HL-60/S4 treated with retinoic acid at 250 ng/mL for 4 days and 3 days (cell line): Measurements from ENCODE around the gene RPP25L.

Experiments used
- in situ Hi-C: fragments of 300-500 bp; cut with MboI; formaldehyde crosslinking; loops from 2 replicates; pipeline ENCODE4 v1.7.0; 2022; ENCODE audit warnings: low sequenced_read_pairs

The RPP25L gene

DNA sequence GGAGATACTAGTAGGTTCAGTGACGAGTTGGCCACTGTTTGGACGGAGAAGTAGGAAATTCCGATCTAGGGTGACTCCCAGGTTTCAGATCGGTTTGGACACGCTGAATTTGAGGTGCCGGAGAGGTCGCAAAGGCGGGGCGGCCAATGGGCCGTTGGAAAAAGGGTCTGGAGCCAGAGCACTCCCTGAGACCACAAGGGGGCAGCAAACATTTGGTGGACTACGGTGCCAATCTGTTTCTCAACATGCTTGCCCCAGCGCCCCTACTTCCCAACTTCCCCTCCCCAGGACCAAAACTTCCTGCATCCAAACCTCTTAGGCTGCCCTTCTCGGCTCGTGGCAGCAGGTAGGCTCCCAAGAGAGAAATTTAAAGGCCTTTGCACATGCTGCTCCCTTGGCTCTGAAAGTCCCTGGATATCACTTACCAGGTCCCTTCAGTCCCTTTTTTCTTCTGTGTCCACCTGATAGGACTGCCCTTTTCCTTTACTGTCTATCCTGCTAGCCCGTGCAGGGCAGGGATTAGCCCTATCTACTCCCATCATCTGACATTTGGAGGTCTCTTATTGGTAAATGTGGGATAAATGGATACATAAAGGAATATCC lies 992 bp upstream of the RPP25L start:
- in situ Hi-C loops, result no loop called here

DNA sequence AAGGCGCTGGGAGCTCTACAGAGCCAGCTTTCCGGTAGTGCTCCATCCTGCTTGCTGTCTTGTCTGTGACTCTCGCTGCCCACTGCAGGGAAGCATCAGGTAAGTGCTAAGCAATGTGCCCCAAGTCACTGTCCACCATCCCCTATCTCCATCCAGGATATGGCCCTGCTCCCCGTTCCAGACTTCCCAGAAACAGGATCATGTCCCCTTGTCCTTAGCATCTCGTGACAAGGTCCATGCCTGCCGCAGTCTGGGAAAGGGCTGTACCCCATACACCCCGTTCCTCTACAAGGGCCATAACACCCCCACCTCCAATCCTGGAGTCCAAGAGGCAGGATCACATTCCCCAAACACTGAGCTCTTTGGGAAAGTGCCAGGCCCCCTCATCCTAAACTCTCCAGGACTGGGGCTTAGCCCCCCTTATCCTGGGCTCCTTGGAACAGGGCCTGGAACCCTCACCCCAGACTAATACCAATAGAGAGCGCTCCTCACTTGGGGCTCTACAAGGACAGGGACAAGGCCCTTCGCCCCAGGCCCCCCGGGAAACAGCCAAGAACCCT lies 566 bp downstream of the RPP25L start:
- in situ Hi-C loops, result no loop called here

DNA sequence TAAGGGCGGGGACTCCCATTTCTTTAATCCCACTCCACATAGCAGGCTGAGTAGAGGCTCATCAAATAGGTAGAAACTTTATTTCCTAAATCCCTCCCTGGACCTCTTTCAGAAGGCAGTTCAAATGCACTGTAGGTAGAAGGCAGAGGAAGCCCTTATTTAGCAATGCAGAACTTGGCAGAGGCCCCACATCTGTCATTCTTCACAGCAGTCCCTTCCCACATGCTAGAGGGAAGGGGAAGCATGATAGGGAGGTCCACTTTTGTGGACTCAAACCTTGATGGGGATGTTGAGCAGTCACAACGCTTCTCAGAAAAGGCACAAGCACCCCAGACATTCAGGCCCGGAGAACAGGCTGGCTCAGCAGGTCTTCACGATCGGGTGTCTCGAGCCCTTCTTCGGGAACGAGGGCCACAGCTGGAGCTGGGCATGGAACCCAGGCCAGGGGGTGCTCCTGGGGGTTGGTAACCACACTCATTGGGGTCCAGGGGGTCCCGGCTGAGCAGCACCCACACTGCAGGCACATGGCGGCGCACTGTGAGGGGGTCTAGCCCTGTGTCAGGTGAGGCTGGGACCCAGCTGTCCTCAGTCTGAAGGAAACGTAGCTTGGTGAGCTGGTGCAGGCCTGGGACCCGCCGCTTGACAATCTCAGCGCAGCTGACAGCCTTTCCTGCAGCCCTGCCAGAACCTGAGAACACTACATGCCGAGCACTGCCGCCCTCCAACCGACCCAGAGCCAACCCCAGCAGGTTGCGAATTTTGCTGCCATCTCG lies 1.3 kb downstream of the RPP25L start:
- in situ Hi-C loops, result no loop called here

DNA sequence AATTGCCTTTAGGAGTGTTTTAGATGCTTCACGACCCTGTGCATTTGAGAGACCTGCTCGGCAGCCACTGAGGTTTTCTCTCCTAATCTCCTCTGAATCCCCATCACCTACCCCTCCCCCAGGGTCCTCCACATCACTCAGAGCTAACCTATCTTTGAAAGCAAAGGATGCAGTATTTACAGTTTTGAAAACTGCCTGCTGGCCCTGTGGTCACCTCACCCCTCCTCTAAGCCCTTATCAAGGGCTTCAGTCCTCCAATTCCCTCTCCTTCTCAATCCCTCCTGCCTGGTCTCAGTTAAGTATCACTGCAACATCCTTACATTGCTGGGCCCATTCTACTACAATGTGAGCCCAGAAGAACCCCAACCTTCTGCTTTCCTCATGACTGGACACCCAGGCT lies 4.6 kb downstream of the RPP25L start:
- in situ Hi-C loops, result loop anchor here (10.0 kb wide), 1 partner anchor 57 kb away; the partner anchor contains the start of gene CCL27

DNA sequence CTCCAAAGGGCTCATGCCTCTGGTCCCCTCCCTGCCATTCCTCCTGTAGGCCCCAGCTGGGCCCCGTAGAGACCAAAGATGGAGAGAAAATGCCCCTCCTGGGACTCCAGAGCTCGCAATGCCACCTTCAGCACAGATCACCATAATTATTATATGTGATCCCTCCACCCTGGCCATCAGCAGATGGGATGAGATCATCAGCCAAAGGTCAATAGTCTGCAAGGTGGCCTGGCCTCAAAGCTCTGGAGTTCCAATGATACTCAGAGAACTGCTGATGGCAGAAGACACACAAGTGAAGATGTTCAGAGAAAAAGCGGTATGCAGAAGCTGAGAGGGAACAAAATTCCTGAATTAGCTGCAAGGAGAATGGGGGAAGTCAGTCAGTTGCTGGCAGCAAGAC lies 5.0 kb downstream of the RPP25L start:
- in situ Hi-C loops, result loop anchor here (10.0 kb wide), 1 partner anchor 58 kb away; the partner anchor contains the start of gene CCL27

DNA sequence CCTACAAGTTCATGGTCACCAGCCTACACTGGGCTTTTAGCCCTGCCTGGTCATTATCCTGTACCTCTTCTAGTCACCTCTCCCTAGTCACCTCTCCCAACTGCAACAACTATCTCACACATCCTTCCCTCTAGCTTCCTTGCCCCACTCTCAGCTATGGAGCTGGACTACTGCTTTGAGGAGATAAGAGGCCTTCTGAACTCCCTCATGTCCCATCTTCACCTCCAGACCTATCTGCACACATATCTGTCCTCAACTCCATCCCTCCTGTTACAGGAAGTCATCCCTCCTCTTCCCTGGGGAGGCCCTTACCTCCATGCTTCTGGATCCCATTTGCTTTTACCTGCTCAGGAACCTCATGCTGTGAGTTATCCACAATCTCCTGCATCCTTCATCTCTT lies 5.7 kb downstream of the RPP25L start:
- in situ Hi-C loops, result loop anchor here (10.0 kb wide), 1 partner anchor 59 kb away; the partner anchor contains the start of gene CCL27

DNA sequence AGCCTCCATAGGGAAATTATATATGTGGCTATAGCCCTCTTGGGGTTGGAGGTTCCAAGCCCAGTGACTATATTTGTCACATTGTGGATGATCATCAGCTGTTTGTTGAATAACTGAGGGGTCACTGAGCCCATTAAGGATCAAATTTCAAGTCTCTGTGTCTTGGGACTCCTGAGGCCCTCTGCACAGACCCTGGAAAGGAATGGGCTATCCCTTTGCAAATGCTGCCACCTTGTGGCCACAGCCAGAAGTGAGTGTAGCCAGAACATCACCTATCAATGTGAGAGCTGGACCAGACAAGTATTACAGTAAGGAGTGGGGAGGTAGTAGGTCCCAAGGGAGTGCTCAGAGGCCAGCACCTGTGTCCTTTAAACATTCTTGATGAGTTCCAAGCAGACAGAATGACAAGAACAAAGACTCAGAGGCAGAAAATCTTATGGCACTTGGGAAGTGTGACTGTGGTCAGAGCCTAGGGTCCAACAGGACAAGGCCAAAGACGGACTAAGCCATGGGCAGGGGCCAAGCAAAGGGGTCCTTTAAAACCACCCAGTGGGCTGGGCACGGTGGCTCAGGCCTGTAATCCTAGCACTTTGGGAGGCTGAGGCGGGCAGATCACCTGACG lies 8.2 kb downstream of the RPP25L start:
- in situ Hi-C loops, result loop anchor here (10.0 kb wide), 1 partner anchor 61 kb away; the partner anchor contains the start of gene CCL27

DNA sequence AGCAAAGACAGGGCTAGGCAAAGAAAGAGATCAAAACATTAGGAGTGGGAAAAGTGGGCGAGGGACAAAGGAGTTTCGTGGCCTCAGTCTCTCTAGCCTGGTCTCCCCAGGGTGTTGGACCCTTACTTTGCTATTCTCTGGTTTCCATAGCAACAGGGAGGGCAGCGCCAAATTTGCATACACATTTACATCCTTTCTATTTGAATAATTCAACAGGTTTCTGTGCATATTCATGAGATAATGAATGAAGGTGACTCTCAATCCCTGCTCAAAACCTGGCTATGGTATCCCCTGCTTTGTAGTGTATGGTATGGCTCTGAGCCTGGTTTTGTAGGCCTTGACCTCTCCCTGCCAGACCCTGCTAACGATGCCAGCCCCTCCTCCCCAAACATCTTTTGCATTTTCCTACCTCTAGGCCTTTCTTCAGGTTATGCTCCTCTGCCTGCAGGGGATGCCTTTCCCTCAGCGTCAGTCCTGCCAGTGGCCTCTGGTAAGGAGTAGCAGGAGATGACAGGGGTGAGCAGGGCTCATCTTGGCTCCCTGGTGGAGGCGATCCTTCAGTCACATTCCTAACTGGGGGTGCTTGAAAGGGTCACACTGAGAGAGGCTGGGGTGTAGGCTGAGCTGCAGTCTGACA lies 9.8 kb downstream of the RPP25L start:
- in situ Hi-C loops, result loop anchor here (10.0 kb wide), 1 partner anchor 63 kb away; the partner anchor contains the start of gene CCL27

DNA sequence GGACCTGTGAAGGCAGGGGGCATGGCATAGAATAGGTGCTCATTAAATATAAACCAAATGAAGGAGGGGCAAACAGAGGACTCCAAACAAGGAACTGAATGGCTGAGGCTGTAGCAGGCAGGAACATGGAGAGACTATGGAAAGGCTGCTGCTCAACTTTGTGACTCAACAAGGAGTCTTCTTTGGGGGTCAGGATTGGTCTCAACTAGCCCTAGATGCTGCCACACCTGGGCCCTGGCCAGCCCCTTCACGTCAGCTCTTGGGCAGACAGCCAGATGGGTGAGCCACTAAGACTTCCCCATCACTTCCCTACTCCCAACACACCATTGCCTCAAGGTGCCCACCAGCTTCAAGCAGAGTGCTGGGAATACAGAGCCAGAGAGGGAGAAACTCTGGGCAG lies 11.0 kb downstream of the RPP25L start:
- in situ Hi-C loops, result loop anchor here (10.0 kb wide), 1 partner anchor 64 kb away; the partner anchor contains the start of gene CCL27

DNA sequence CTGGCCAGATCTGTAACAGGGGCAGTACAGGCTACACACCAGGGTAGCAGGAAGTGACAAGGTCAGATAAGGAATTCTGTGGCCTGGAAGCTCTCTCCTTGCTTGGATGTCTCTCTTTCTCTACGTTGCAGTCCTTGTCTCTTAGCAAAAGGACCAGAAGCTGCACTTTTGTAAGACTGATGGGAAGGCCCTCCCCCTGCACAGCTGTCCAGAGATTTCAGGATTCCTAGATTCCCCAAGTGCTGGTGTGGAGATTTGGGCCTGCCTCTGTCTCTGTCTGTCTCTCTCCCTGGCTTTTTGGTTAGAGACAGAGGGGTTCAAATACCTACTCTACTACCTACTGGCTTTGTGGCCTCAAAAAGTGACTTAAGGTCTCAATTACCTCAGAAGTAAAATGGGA lies 12.4 kb downstream of the RPP25L start:
- in situ Hi-C loops, result loop anchor here (25.0 kb wide), 1 partner anchor 162 kb away; no protein-coding TSS in a partner anchor

DNA sequence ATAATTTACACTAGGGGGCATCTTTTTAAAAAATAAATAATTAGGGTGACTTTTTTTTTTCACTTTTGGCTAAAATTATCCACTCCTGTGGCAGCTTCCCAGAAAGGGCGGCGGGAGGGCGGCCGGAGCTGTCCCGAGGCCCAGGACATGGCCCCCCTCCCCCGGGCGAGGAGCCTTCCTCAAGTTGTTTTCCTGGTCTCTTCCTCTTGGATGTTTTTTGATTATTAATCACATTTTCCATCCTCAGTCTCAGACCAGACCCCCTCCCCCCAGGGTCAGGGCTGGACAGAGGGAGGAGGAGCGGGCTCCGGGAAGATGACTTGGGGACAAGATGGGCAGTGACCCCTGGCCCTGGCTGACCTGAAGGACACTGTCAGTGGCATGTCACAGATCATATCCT lies 17.7 kb downstream of the RPP25L start:
- in situ Hi-C loops, result loop anchor here (25.0 kb wide), 1 partner anchor 157 kb away; no protein-coding TSS in a partner anchor

DNA sequence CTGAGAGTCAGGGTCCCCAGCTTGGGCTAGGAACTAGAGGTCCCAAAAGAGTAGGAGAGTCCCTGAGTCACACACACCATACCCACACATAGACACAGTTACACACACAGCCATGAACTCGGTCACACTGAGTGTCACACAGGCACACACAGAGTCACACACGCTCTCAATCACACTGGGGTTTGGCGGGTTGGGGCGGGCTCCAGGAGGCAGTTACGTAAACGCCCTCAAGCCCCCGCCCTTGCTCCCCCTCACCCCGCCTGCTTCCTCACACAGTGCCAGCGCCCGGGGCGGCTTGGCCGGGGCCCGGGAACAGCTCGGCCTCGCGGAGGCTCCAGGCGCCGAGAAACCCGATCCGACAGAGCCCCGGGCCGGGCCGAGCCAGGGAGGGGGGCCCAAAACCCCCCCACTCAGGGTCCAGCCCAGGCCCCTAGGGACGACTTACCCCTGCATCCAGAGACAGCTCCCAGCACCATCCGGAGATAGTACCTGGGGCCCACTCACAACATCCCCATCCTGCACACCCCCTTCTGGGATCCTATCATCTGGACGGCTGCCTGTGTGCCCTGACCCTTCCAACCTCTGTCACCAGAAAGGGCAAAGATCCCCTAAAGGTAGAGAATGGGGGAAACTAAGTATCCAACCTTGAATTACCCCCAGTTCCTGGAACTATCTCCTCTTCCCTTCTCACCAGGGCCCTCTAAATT lies 18.8 kb downstream of the RPP25L start:
- in situ Hi-C loops, result loop anchor here (25.0 kb wide), 1 partner anchor 156 kb away; no protein-coding TSS in a partner anchor

DNA sequence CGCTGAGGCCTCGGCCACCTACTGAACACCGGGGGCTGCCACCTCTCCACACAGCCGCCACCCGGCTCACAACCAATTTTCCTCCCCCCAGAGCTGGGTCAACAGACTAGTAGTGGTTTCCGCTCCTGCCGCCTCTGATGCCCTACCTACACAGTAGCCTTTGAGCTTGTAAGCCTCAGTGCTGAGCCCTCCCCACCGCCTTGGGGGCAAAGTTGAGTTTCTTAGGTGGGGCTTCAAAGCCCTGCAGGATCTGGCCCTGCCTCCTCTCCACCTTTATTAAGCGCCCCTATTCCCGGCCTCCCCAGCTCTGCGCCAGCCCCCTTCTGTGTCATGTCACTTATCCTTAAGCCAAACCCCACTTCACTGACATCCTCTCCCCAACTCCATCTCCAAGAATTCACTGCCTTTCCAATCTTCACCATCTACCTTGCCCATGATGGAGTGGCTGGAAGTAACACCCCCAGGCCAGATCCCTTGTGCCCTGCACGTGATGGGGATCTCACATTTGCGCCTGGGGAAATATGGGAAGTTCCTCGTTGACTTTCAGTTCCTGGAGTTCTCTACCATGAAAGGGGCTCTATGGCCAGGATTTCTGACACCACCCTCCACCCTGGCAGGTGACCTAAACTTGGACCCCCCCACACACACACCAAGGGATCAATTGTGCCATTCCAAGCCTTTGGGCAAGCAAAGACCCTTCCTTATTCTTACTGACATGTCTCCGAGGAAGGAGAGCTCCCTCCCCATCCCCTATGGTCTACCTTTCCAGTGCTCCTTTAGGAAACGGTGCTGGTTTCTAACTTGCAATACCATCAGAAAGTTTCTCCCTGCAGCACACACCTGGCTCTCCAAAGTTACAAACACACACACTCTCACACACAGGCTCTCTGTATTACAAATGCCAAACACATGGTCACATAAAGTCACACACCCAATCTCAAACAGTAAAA lies 19.7 kb downstream of the RPP25L start:
- in situ Hi-C loops, result loop anchor here (25.0 kb wide), 1 partner anchor 155 kb away; no protein-coding TSS in a partner anchor

DNA sequence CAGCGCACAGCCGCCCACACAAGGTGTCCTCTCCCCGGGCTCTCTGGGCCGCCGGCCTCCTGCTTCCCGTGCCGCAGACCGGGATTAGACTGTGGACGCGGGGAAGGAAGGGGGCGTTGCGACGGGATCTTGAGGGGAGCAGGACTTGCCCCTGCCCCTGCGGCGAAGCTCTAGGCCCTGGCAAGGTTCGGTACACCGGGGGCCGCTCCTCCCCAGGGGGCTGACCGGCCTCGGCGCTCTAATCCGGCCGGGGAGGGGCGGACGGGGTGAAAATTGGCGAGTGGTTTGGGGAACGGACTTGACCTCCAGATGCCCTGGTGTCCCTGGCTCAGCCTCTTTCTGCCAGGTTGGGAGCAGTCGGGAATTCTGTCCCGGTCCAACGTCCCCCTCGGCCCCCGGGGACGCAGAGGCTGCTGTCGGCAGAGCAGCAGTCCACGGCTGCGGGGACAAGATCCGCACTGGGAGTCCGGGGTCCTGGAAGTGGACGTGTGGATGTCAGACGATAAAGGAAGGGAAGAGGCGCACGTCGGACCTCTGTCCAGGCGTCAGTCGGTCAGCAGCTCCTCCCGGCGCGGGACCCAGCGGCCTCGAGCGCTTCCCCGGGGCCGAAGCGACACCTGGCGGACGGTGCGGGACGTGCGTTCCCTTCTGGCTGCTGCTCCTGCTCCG lies 20.5 kb downstream of the RPP25L start:
- in situ Hi-C loops, result loop anchor here (25.0 kb wide), 1 partner anchor 154 kb away; no protein-coding TSS in a partner anchor

DNA sequence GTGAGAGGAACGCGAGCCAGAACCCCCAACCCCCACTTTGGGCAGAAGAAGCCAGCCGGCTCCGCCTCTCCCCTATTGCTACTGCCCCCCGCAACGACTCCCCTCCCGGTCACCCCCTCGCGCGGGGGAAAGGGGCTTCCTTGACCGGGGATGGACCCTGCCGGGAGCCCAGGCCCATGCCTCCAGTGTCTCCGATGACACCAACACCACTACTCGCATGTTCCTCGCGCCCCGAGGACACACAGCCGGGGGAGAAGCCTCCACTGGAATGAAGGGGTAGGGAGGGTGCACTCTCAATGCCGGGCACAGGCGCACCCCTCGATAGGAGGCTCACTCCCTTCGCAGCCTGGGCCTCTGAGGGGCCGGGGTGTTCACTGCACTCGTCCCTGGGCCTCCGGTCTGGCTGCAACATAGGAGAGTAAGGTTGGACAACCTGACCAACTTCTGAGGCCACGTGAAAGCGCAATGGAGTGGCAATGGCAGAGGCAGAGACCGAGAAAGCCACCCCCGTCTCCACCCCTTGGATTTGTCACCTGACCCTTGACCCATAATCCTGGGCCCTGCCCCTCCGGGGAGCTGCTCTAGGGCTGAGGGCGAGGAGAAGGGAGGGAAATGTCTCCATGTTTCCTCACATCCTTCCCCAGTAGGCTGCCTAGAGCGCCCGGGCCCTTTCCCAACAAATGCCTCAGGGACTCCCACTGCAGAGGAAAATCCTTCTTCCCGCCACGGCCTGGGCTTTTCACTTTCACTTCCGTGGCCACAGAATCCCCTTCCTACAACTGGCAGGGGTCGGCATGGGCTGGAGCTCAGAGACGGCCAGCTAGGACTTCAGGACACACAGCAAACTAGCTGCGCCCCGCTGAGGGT lies 21.3 kb downstream of the RPP25L start:
- in situ Hi-C loops, result loop anchor here (25.0 kb wide), 1 partner anchor 153 kb away; no protein-coding TSS in a partner anchor

DNA sequence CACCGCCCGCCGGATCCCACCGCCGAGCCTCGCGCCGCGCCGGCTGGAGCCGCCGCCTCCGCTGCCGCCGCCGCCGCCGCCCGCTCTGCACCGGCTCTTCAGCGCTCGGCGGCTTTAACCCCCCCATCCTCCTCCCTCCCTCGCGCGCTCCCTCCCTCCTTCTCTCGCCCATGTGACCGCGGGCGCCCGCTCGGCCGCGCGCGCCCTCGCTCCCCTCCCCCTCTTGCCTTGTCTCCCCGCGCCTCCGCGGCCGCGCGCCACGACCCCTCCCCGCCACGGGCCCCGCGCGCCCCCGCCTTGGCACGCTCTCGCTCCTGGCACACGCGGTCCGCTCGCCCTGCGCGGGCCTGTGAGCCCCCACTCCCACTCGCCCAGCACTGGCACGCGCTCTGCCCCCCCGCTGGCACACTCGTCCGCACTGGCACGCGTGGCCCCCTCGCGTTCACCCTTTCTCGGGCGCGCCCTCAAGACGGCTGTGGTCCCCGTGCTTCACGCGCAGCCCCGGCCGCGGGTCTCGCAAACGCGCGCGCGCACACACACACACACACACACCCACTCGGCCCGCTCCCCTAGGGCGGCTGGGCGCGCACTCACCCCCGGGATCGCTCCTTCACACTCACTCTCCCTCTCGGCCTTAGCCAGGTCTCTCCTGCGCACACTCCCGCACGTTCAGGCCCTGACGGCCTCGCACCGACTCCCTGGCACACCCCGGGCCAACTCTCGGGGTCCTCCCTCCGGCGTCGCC lies 22.1 kb downstream of the RPP25L start, which contains the start of gene CNTFR:
TSS of gene CNTFR (minus strand) at position 89 of the 745 bp plus-strand sequence. CDS start 20,743 bp downstream, outside the sequence.
- in situ Hi-C loops, result loop anchor here (25.0 kb wide), 1 partner anchor 153 kb away; no protein-coding TSS in a partner anchor
